Uterus (tissue), 4 donors: Measurements from ENCODE around the gene ATAD2B. TPM values are rescaled to one million over a fixed set of nuclear protein-coding genes. Genes with fewer than 3 reads are reported as not detected.

Source experiments
- DNase-seq, 2 donors: peaks; one replicate each; pipeline ENCODE4 v3.0.0-alpha.2; 2019 to 2020
- H3K27ac ChIP-seq, 2 donors: fragments of 200-600 bp; sonication (generic); 1 replicate in 1 of 2; 2 replicates in 1 of 2; pipeline ENCODE4 v1.5.1; 2016 to 2018
- H3K27me3 ChIP-seq, 2 donors: fragments of 200-600 bp; sonication (generic); one replicate each; pipeline ENCODE4 v1.5.1; 2018 to 2019; ENCODE audit warnings: control low read depth in 1 of 2
- H3K36me3 ChIP-seq, 2 donors: fragments of 200-600 bp; sonication (generic); one replicate each; pipeline ENCODE4 v1.5.1; 2019; ENCODE audit warnings: control low read depth in 1 of 2
- H3K4me1 ChIP-seq, 2 donors: fragments of 200-600 bp; sonication (generic); one replicate each; pipeline ENCODE4 v1.5.1; 2018 to 2019; ENCODE audit warnings: control low read depth in 1 of 2
- H3K4me3 ChIP-seq, 2 donors: fragments of 200-600 bp; sonication (generic); 1 replicate in 1 of 2; 2 replicates in 1 of 2; pipeline ENCODE4 v1.5.1; 2018 to 2019; ENCODE audit warnings: mild to moderate bottlenecking in 1 of 2
- H3K9me3 ChIP-seq, 2 donors: fragments of 200-600 bp; sonication (generic); one replicate each; pipeline ENCODE4 v1.5.1; 2019; ENCODE audit warnings: control low read depth in 1 of 2
- POLR2A ChIP-seq, 2 donors: fragments of 450-650 bp; IDR thresholded peaks; one replicate each; pipeline ENCODE4 v1.6.1; 2016; ENCODE audit warnings: antibody characterized with exemption in 2 of 2, mild to moderate bottlenecking in 1 of 2, moderate library complexity in 1 of 2
- intact Hi-C: fragments of 100-400 bp; cut with DNase I; formaldehyde crosslinking; loops from one replicate; pipeline ENCODE4 v1.15.1; 2023; ENCODE audit warnings: low total_unique reads
- total RNA-seq, 4 donors: library from RNA; depleted of rRNA in 3 of 4; stranded (reverse); fragments of >200 nt in 3 of 4; gene quantifications; one replicate each; pipeline versions ENCODE4 v1.1.0 to v1.2.4, GENCODE V29; 2014 to 2023
- TF ChIP-seq, protein P1 (sequence below), 4 experiments: fragments of 200-600 bp in 2 of 4; fragments of 450-650 bp in 2 of 4; sonication (generic) in 2 of 4; IDR thresholded peaks; one replicate each; pipeline ENCODE4 v1.5.1; 2016 to 2019; ENCODE audit warnings: antibody characterized with exemption in 4 of 4, mild to moderate bottlenecking in 2 of 4, moderate library complexity in 1 of 4
- donor health status: DM: yes; HTN: yes; CAD: no.

ATAD2B gene
- total RNA-seq, 4 donors from 2014 or later = 14.1 to 67.5 (median 32.3) TPM

DNA sequence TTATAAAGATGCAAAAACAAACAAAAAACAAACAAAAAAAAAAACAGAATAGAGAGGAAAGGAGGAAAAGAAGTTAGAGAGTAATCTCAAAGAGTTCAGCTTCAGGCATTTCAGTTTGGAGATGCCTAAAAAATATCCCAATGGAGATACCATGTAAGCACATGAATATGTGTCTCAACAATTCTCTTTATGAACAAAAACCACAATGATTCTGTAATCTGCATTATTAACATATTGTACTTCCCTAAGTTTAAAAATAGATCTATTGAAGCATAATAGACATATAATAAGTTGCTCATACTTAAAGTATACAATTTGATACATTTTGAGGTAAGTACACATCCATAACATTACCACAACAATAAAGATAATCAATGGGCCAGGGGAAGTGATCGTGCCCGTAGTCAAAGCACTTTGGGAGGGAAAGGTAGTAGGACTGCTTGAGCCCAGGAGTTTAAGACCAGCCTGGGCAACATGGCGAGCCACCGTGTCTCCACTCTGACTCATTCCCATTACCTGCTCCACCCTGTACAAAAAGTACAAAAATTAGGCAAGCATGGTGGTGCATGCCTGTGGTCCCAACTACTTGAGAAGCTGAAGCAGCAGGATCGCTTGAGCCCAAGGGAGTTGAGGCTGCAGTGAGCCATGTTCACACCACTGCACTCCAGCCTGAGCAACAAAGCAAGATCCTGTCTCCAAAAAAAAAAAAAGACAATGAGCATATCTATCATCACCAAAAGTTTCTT, 158.9 kb downstream of the ATAD2B start:
- no peaks in the 10 kb centered on the region for H3K4me1 ChIP-seq
- no peaks in the 10 kb centered on the region for H3K36me3 ChIP-seq
- intact Hi-C loops = no loop called here
- H3K27ac ChIP-seq = no peak overlapping the region
- no peak overlapping the region for H3K4me3 ChIP-seq
- H3K27me3 ChIP-seq = no peaks in the 10 kb centered on the region
- no peaks in the 10 kb centered on the region for H3K9me3 ChIP-seq
- no peak for TF ChIP-seq POLR2A (IDR thresholded peaks at IDR 0.05)
- TF ChIP-seq, protein P1, sequence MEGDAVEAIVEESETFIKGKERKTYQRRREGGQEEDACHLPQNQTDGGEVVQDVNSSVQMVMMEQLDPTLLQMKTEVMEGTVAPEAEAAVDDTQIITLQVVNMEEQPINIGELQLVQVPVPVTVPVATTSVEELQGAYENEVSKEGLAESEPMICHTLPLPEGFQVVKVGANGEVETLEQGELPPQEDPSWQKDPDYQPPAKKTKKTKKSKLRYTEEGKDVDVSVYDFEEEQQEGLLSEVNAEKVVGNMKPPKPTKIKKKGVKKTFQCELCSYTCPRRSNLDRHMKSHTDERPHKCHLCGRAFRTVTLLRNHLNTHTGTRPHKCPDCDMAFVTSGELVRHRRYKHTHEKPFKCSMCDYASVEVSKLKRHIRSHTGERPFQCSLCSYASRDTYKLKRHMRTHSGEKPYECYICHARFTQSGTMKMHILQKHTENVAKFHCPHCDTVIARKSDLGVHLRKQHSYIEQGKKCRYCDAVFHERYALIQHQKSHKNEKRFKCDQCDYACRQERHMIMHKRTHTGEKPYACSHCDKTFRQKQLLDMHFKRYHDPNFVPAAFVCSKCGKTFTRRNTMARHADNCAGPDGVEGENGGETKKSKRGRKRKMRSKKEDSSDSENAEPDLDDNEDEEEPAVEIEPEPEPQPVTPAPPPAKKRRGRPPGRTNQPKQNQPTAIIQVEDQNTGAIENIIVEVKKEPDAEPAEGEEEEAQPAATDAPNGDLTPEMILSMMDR (IDR thresholded peaks at IDR 0.05) = no peak
- DNase-seq = no peak

DNA sequence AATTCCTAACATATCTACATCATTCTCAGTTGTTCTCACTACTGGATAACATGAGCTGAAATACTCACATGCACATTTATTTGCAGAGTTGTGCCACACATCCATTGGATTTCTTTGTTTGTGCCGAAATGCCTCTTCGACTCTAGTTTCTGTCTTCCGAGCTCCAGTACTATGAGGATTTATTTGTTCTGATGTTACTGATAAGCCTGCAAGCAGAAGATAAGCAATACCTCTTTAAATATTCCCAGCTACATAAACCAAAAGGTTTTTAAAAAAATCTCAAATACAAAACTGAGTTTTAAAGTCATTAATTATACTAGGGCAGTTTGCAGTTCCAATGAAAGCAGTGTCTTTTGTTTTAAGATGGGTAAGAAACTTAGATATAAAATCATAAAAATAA, 164.8 kb downstream of the ATAD2B start:
- TF ChIP-seq, protein P1 (IDR thresholded peaks at IDR 0.05) = no peak
- TF ChIP-seq POLR2A (IDR thresholded peaks at IDR 0.05) = no peak
- Histone ChIP-seq H3K4me3 (no peak overlapping the region), H3K36me3 (no peaks in the 10 kb centered on the region), H3K9me3 (no peaks in the 10 kb centered on the region), H3K27me3 (no peaks in the 10 kb centered on the region), H3K27ac (peak overlapping the region in 1 of 2 donors; percentile 10), H3K4me1 (no peaks in the 10 kb centered on the region)
- intact Hi-C loops = no loop called here
- DNase-seq = no peak

DNA sequence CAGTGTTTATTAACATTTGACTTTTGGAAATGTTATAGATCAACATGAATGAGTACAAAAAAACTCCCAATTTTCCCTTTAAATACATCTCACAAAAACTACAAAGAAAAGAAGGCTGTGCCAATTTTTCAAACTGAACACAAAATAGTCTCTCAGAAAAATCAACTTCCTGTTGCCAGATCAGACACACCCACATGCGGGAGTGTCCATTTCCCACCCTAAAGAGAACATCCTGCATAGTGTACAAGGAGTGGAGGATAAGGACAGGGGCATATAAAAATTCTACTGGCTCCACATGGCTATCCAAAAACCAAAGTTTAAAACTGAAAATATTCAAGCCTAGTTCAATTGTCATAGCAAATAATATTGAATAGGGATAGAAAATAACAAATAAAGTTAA, 165.3 kb downstream of the ATAD2B start:
- Histone ChIP-seq H3K4me3 (no peak overlapping the region), H3K36me3 (no peaks in the 10 kb centered on the region), H3K9me3 (no peaks in the 10 kb centered on the region), H3K27ac (peak overlapping the region in 1 of 2 donors; percentile 10), H3K4me1 (no peaks in the 10 kb centered on the region), H3K27me3 (no peaks in the 10 kb centered on the region)
- no peak for DNase-seq
- intact Hi-C loops = no loop called here
- TF ChIP-seq, protein P1 (IDR thresholded peaks at IDR 0.05) = no peak
- no peak for TF ChIP-seq POLR2A (IDR thresholded peaks at IDR 0.05)

DNA sequence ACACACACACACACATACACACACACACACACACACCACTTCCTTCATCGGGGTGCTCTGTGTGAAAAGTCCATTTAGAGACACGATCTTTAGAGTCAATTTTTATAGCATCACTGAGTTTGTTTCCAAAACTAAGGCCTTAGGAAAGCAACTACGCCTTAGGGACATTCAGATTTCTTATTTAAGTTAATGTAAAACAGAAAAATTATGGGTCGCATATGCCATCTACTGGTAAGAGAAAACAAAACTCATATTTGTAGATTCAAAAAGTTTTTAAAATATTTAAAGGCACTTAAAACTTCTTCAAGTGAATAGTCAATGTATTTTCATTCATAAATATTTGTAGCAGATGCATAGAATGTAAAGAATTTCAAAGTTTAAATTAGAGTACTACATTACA, 166.2 kb downstream of the ATAD2B start:
- Histone ChIP-seq H3K4me1 (no peaks in the 10 kb centered on the region), H3K27ac (peak overlapping the region in 1 of 2 donors; percentile 10), H3K36me3 (no peaks in the 10 kb centered on the region), H3K27me3 (no peaks in the 10 kb centered on the region), H3K4me3 (no peak overlapping the region), H3K9me3 (no peaks in the 10 kb centered on the region)
- DNase-seq = no peak
- TF ChIP-seq, protein P1 (IDR thresholded peaks at IDR 0.05) = peak; percentile 37 to 47 (median 42)
- TF ChIP-seq POLR2A (IDR thresholded peaks at IDR 0.05) = no peak
- intact Hi-C loops = no loop called here

DNA sequence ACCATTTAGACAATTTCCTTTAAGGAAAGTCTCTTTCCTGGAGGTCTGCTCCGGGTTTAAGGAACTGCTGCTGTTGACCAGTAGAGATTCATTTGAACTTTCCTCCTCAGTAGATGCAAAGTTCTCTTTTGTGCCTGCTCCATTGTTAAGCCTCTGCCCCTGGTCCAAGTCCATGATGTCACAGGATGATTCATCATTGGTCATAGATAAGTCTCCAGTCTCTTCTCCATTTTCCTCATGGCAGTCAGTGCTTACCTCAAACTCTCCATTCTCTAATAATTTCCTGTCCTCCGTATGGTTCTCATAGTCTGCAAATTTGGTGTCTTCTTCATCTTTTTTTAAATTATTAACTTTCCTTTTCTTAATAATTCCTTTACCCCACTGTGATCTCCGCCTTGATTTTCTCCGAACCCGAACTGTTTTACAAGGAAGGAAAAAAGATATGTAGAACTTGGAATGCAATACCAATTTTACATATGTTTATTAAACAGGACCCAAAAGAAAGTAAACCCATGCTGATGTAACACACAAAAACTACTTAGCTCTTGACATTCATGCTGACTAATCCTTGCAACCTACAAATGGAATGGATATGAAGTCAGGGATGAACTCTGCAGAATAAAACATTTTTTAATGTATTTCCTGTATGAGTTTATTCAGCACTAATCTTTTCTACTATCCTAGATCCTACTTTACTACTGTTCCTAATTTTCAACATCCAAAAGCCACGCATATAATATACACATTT, 169.1 kb downstream of the ATAD2B start:
- H3K27me3 ChIP-seq = no peaks in the 10 kb centered on the region
- TF ChIP-seq POLR2A (IDR thresholded peaks at IDR 0.05) = no peak
- TF ChIP-seq, protein P1 (IDR thresholded peaks at IDR 0.05) = no peak
- peaks cover 0 to 3% of the 10 kb centered on the region in 2 donors for H3K4me1 ChIP-seq
- no peak overlapping the region for H3K4me3 ChIP-seq
- intact Hi-C loops = no loop called here
- no peaks in the 10 kb centered on the region for H3K9me3 ChIP-seq
- no peak overlapping the region for H3K27ac ChIP-seq
- DNase-seq = peak in 1 of 2 donors; percentile 21
- H3K36me3 ChIP-seq = no peaks in the 10 kb centered on the region
